ENCODE data around the gene FRMD3. TPM values are rescaled to one million over a fixed set of nuclear protein-coding genes. Genes with fewer than 3 reads are reported as not detected.

The FRMD3 gene
- total RNA-seq, 1 experiment from 2014 or later = 0.55 TPM

- TF ChIP-seq, protein P1, sequence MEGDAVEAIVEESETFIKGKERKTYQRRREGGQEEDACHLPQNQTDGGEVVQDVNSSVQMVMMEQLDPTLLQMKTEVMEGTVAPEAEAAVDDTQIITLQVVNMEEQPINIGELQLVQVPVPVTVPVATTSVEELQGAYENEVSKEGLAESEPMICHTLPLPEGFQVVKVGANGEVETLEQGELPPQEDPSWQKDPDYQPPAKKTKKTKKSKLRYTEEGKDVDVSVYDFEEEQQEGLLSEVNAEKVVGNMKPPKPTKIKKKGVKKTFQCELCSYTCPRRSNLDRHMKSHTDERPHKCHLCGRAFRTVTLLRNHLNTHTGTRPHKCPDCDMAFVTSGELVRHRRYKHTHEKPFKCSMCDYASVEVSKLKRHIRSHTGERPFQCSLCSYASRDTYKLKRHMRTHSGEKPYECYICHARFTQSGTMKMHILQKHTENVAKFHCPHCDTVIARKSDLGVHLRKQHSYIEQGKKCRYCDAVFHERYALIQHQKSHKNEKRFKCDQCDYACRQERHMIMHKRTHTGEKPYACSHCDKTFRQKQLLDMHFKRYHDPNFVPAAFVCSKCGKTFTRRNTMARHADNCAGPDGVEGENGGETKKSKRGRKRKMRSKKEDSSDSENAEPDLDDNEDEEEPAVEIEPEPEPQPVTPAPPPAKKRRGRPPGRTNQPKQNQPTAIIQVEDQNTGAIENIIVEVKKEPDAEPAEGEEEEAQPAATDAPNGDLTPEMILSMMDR (conservative IDR thresholded peaks at IDR 0.05) = no peak
- Histone ChIP-seq H2BK120ac (ENCODE audit: low read depth, low read length, poor library complexity, severe bottlenecking) (no peak overlapping the region), H2BK5ac (ENCODE audit: insufficient read length, low read length) (no peak overlapping the region), H3K23me2 (ENCODE audit: insufficient read length, low read depth, low read length, poor library complexity, severe bottlenecking) (no peaks in the 10 kb centered on the region), H3K9me3 (ENCODE audit: control insufficient read depth, low read depth, low read length) (no peaks in the 10 kb centered on the region), H4K91ac (ENCODE audit: insufficient read length, low read depth, low read length) (no peak overlapping the region), H3K23ac (ENCODE audit: insufficient read length, low read depth, low read length) (no peak overlapping the region), H3K79me1 (ENCODE audit: insufficient read depth, low read depth, low read length, poor library complexity, severe bottlenecking) (no peaks in the 10 kb centered on the region), H2BK12ac (ENCODE audit: insufficient read length, low read depth, low read length) (no peak overlapping the region), H4K8ac (replicated peaks; ENCODE audit: insufficient read length, low read depth, low read length) (no peak overlapping the region), H3T11ph (ENCODE audit: low read length) (no peak overlapping the region), H3K4ac (ENCODE audit: low read depth, low read length) (no peak overlapping the region), H3K9ac (ENCODE audit: extremely low read depth, insufficient read length, low read length) (no peak overlapping the region), H2AFZ (ENCODE audit: low read length) (no peak overlapping the region), H2AK5ac (ENCODE audit: insufficient read length, low read length) (no peak overlapping the region), H2BK15ac (ENCODE audit: low read depth, low read length) (no peak overlapping the region), H4K20me1 (ENCODE audit: control insufficient read depth, insufficient read depth, insufficient read length) (no peaks in the 10 kb centered on the region), H3K27ac (ENCODE audit: insufficient read length, low read depth, low read length) (no peak overlapping the region), H4K5ac (ENCODE audit: insufficient read length, low read depth, low read length) (no peak overlapping the region), H3K4me2 (ENCODE audit: insufficient read depth, insufficient read length, low read length) (no peak overlapping the region), H3K18ac (ENCODE audit: insufficient read length, low read depth, low read length) (no peak overlapping the region), H3K4me1 (ENCODE audit: insufficient read depth, low read length) (no peaks in the 10 kb centered on the region), H3K56ac (ENCODE audit: insufficient read length, low read depth, low read length) (no peak overlapping the region), H3K79me2 (ENCODE audit: insufficient read depth, low read length) (no peaks in the 10 kb centered on the region), H3K14ac (ENCODE audit: insufficient read depth, low read length) (no peak overlapping the region), H3K27me3 (ENCODE audit: insufficient read depth, low read length) (no peaks in the 10 kb centered on the region), H2BK20ac (ENCODE audit: low read depth, low read length, poor library complexity, severe bottlenecking) (no peak overlapping the region)
- Mint-ChIP-seq H3K4me1 (no peaks in the 10 kb centered on the region), H3K4me3 (no peak overlapping the region), H3K27ac (no peak overlapping the region), H3K27me3 (ENCODE audit: low read depth) (no peaks in the 10 kb centered on the region), H3K36me3 (ENCODE audit: insufficient read depth in 1 of 3, low read depth in 3 of 3) (peaks cover 0 to 5% (median 3%) of the 10 kb centered on the region in 3 experiments; a peak in 1 of 7 replicates), H3K9me3 (no peaks in the 10 kb centered on the region; a peak in 1 of 5 replicates)
- WGBS (ENCODE audit: extremely low coverage, insufficient read length, low lambda C conversion rate) = no CpG with 5 or more reads among the region's 1 CpG
- no peak for DNase-seq
These were observed 119.9 kb downstream of the FRMD3 start for GRCh38 chr9:83418283-83418682.

Data from H9 (cell line).